Measurements from ENCODE around the gene GRID2. TPM values are rescaled to one million over a fixed set of nuclear protein-coding genes. Genes with fewer than 3 reads are reported as not detected.

Gene GRID2
- total and polyA plus RNA-seq, 11 donors: 0.29 to 0.38 (median 0.33) TPM; not detected in 8

GRCh38 chr4:93813092-93813491 is 1509.3 kb downstream of the GRID2 start:
- TF ChIP-seq POLR2A (IDR thresholded peaks at IDR 0.05): no peak
- no peak for TF ChIP-seq CTCF (IDR thresholded peaks at IDR 0.05)
- WGBS, 4 donors: 80 to 85% (median 82%) methylated on average over 2 of the region's 2 CpGs
- Histone ChIP-seq H3K4me3 (no peak overlapping the region), H3K9me3 (no peaks in the 10 kb centered on the region), H3K4me1 (peaks cover 0 to 8% (median 1%) of the 10 kb centered on the region in 12 donors), H3K27me3 (no peaks in the 10 kb centered on the region), H3K27ac (no peak overlapping the region), H3K36me3 (no peaks in the 10 kb centered on the region)
- intact Hi-C loops (cut with DNase I): no loop called here
- no peak for DNase-seq
- no peak for ATAC-seq

- intact Hi-C loops (cut with DNase I): no loop called here
- H3K4me1 ChIP-seq: peaks cover 0 to 7% (median 1%) of the 10 kb centered on the region in 12 donors
- TF ChIP-seq CTCF (IDR thresholded peaks at IDR 0.05) (no peak), POLR2A (IDR thresholded peaks at IDR 0.05) (no peak)
- DNase-seq: no peak
- no peaks in the 10 kb centered on the region for H3K9me3 ChIP-seq
- H3K27ac ChIP-seq: no peak overlapping the region
- no peak for ATAC-seq
- no peak overlapping the region for H3K4me3 ChIP-seq
- no peaks in the 10 kb centered on the region for H3K36me3 ChIP-seq
- no peaks in the 10 kb centered on the region for H3K27me3 ChIP-seq
- WGBS, 4 donors: 82 to 88% (median 85%) methylated on average over 3 of the region's 3 CpGs
Observed at GRCh38 chr4:93814141-93814540, 1510.4 kb downstream of the GRID2 start.

GRCh38 chr4:93814722-93815121 is 1511.0 kb downstream of the GRID2 start:
- intact Hi-C loops (cut with DNase I): no loop called here
- Histone ChIP-seq H3K27me3 (peaks cover 0 to 2% (median 0%) of the 10 kb centered on the region in 9 donors), H3K27ac (no peak overlapping the region), H3K4me3 (no peak overlapping the region), H3K36me3 (no peaks in the 10 kb centered on the region), H3K4me1 (peaks cover 0 to 5% (median 0%) of the 10 kb centered on the region in 12 donors), H3K9me3 (no peaks in the 10 kb centered on the region)
- TF ChIP-seq POLR2A (IDR thresholded peaks at IDR 0.05) (no peak), CTCF (IDR thresholded peaks at IDR 0.05) (no peak)
- 36 to 60% (median 58%) methylated on average over 4 of the region's 4 CpGs for WGBS, 4 donors
- ATAC-seq (peak in 1 of 4 donors; percentile 49), DNase-seq (peak in 1 of 5 donors; percentile 55)
